Skeletal muscle tissue (tissue), 4 donors: Measurements from ENCODE around the gene VAV1. TPM values are rescaled to one million over a fixed set of nuclear protein-coding genes. Genes with fewer than 3 reads are reported as not detected.

ENCODE experiments used
- H3K27ac ChIP-seq: one replicate; pipeline ENCODE4 v1.7.0; 2013; ENCODE audit warnings: mild to moderate bottlenecking, low read depth, low read length, inconsistent platforms
- H3K27me3 ChIP-seq, 3 donors: one replicate each; pipeline ENCODE4 v1.7.0; 2013; ENCODE audit warnings: low read length in 3 of 3; ENCODE audit not compliant: control insufficient read depth in 3 of 3, insufficient read depth in 3 of 3
- H3K36me3 ChIP-seq, 3 donors: one replicate each; pipeline ENCODE4 v1.7.0; 2013; ENCODE audit warnings: low read length in 3 of 3; ENCODE audit not compliant: control insufficient read depth in 3 of 3, insufficient read depth in 3 of 3
- H3K4me1 ChIP-seq, 3 donors: one replicate each; pipeline ENCODE4 v1.7.0; 2013; ENCODE audit warnings: low read length in 3 of 3, mild to moderate bottlenecking in 3 of 3; ENCODE audit not compliant: control insufficient read depth in 3 of 3, insufficient read depth in 3 of 3
- H3K4me3 ChIP-seq, 3 donors: one replicate each; pipeline ENCODE4 v1.7.0; 2013; ENCODE audit warnings: low read length in 3 of 3
- H3K9ac ChIP-seq, 3 donors: one replicate each; pipeline ENCODE4 v1.7.0; 2013; ENCODE audit warnings: low read length in 3 of 3, mild to moderate bottlenecking in 3 of 3, moderate library complexity in 2 of 3, low read depth in 1 of 3
- H3K9me3 ChIP-seq, 3 donors: one replicate each; pipeline ENCODE4 v1.7.0; 2013; ENCODE audit warnings: low read length in 3 of 3; ENCODE audit not compliant: control insufficient read depth in 3 of 3
- total RNA-seq: library from RNA; depleted of rRNA; stranded (reverse); fragments of >200 nt; gene quantifications from one replicate; pipeline ENCODE4 v1.2.3, GENCODE V29; 2014
- donor health status: Osteomylitis.

Gene VAV1
- total RNA-seq, 1 donor from 2014 or later = 4.7 TPM

- Histone ChIP-seq H3K9ac (no peak overlapping the region), H3K4me1 (no peaks in the 10 kb centered on the region), H3K9me3 (no peaks in the 10 kb centered on the region), H3K27ac (no peak overlapping the region), H3K27me3 (no peaks in the 10 kb centered on the region), H3K4me3 (no peak overlapping the region), H3K36me3 (no peaks in the 10 kb centered on the region)
These were observed 5.9 kb downstream of the VAV1 start for GRCh38 chr19:6778386-6778785.

GRCh38 chr19:6779206-6779605 is 6.7 kb downstream of the VAV1 start:
- Histone ChIP-seq H3K4me3 (no peak overlapping the region), H3K9ac (no peak overlapping the region)

GRCh38 chr19:6787393-6787792 is 14.9 kb downstream of the VAV1 start:
- no peak overlapping the region for H3K27ac ChIP-seq
- peaks cover 0 to 9% (median 0%) of the 10 kb centered on the region in 3 donors for H3K27me3 ChIP-seq
- no peak overlapping the region for H3K4me3 ChIP-seq
- H3K4me1 ChIP-seq = no peaks in the 10 kb centered on the region
- H3K9ac ChIP-seq = no peak overlapping the region
- H3K9me3 ChIP-seq = no peaks in the 10 kb centered on the region
- no peaks in the 10 kb centered on the region for H3K36me3 ChIP-seq

More at GRCh38 chr19:6779206-6779605, 6.7 kb downstream of the VAV1 start:
- no peaks in the 10 kb centered on the region for H3K9me3 ChIP-seq
- no peaks in the 10 kb centered on the region for H3K27me3 ChIP-seq
- no peaks in the 10 kb centered on the region for H3K4me1 ChIP-seq
- no peaks in the 10 kb centered on the region for H3K36me3 ChIP-seq
- H3K27ac ChIP-seq = no peak overlapping the region

GRCh38 chr19:6788896-6789295 is 16.4 kb downstream of the VAV1 start:
- peaks cover 0 to 9% (median 0%) of the 10 kb centered on the region in 3 donors for H3K27me3 ChIP-seq
- no peaks in the 10 kb centered on the region for H3K4me1 ChIP-seq
- H3K27ac ChIP-seq = no peak overlapping the region
- H3K9me3 ChIP-seq = no peaks in the 10 kb centered on the region
- no peak overlapping the region for H3K9ac ChIP-seq
- H3K4me3 ChIP-seq = no peak overlapping the region
- no peaks in the 10 kb centered on the region for H3K36me3 ChIP-seq

GRCh38 chr19:6790194-6791128 is 18.0 kb downstream of the VAV1 start:
- H3K27me3 ChIP-seq = peaks cover 0 to 7% (median 0%) of the 10 kb centered on the region in 3 donors
- no peaks in the 10 kb centered on the region for H3K36me3 ChIP-seq
- peaks cover 0 to 5% (median 0%) of the 10 kb centered on the region in 3 donors for H3K9me3 ChIP-seq

GRCh38 chr19:6791237-6791636 is 18.7 kb downstream of the VAV1 start:
- Histone ChIP-seq H3K27me3 (peaks cover 0 to 7% (median 0%) of the 10 kb centered on the region in 3 donors), H3K9me3 (peaks cover 0 to 6% (median 0%) of the 10 kb centered on the region in 3 donors), H3K27ac (no peak overlapping the region), H3K4me1 (no peaks in the 10 kb centered on the region), H3K36me3 (no peaks in the 10 kb centered on the region), H3K9ac (no peak overlapping the region), H3K4me3 (no peak overlapping the region)

More at GRCh38 chr19:6790194-6791128, 18.0 kb downstream of the VAV1 start:
- no peak overlapping the region for H3K4me3 ChIP-seq
- H3K4me1 ChIP-seq = no peaks in the 10 kb centered on the region
- no peak overlapping the region for H3K9ac ChIP-seq
- H3K27ac ChIP-seq = no peak overlapping the region

- H3K27ac ChIP-seq = no peak overlapping the region
- H3K27me3 ChIP-seq = peaks cover 0 to 7% (median 0%) of the 10 kb centered on the region in 3 donors
- H3K36me3 ChIP-seq = no peaks in the 10 kb centered on the region
- no peak overlapping the region for H3K9ac ChIP-seq
- peaks cover 0 to 8% (median 0%) of the 10 kb centered on the region in 3 donors for H3K9me3 ChIP-seq
- no peaks in the 10 kb centered on the region for H3K4me1 ChIP-seq
- H3K4me3 ChIP-seq = no peak overlapping the region
These were observed 20.9 kb downstream of the VAV1 start for GRCh38 chr19:6793411-6793810.

GRCh38 chr19:6793973-6794372 is 21.5 kb downstream of the VAV1 start:
- Histone ChIP-seq H3K4me1 (no peaks in the 10 kb centered on the region), H3K4me3 (no peak overlapping the region), H3K36me3 (no peaks in the 10 kb centered on the region), H3K9me3 (peaks cover 0 to 8% (median 0%) of the 10 kb centered on the region in 3 donors), H3K9ac (no peak overlapping the region), H3K27me3 (peaks cover 0 to 7% (median 0%) of the 10 kb centered on the region in 3 donors), H3K27ac (no peak overlapping the region)

- no peak overlapping the region for H3K4me3 ChIP-seq
- H3K4me1 ChIP-seq = no peaks in the 10 kb centered on the region
- no peaks in the 10 kb centered on the region for H3K36me3 ChIP-seq
- no peak overlapping the region for H3K9ac ChIP-seq
- H3K9me3 ChIP-seq = peaks cover 0 to 8% (median 0%) of the 10 kb centered on the region in 3 donors
- no peak overlapping the region for H3K27ac ChIP-seq
- H3K27me3 ChIP-seq = peaks cover 0 to 7% (median 0%) of the 10 kb centered on the region in 3 donors
These were observed 22.4 kb downstream of the VAV1 start for GRCh38 chr19:6794686-6795431.
